K562 (cell line): Measurements from ENCODE around the gene PRRT1. TPM values are rescaled to one million over a fixed set of nuclear protein-coding genes. Genes with fewer than 3 reads are reported as not detected.

Source experiments
- ATAC-seq: fragments of 200-7000 bp; cut with Tn5 transposase; 3 replicates; pipeline ENCODE4 v1.9.1; 2020; ENCODE audit warnings: moderate library complexity
- BruUV-seq: library from RNA; stranded (reverse); fragments of 400-500 nt; replicated peaks from 2 replicates; lab custom pipeline; 2021; lab: Mats Ljungman, UMichigan
- CTCF ChIA-PET: fragments of 300-600 bp; formaldehyde crosslinking; extraction: SDS; loops from one replicate; lab custom pipeline; 2021; ENCODE audit warnings: low intra/inter-chr PET ratio; lab: Yijun Ruan, JAX
- POLR2A ChIA-PET: fragments of 300-600, 350-650 bp; sonication (Branson Sonifier 250); formaldehyde crosslinking; extraction: SDS; loops from one replicate; lab custom pipeline; 2021; ENCODE audit warnings: antibody characterized with exemption, inconsistent platforms; lab: Yijun Ruan, JAX
- DNase-seq, 4 experiments: peaks; one replicate each; pipeline versions ENCODE4 v3.0.0 to v3.0.0-alpha.2; 2011 to 2018; ENCODE audit warnings: low spot score in 3 of 4, mixed read lengths in 3 of 4; ENCODE audit errors: extremely low read depth in 1 of 4
- FAIRE-seq: peaks from 2 replicates; lab custom pipeline; 2011; peaks lifted over from hg19 to GRCh38; lab: Jason Lieb, UNC
- H2AFZ ChIP-seq: 2 replicates; pipeline ENCODE4 v1.6.0; 2011; ENCODE audit warnings: low read depth, low read length, control low read depth, inconsistent platforms
- H3K27ac ChIP-seq: fragments of 200-600 bp; 3 replicates; pipeline ENCODE4 v1.8.0; 2011; ENCODE audit warnings: low read depth, mild to moderate bottlenecking, control low read depth, inconsistent platforms, low read length, moderate library complexity, mixed read lengths; ENCODE audit errors: extremely low read depth
- H3K27me3 ChIP-seq, 2 experiments: fragments of 300-600 bp in 1 of 2; 2 replicates in 1 of 2; 3 replicates in 1 of 2; pipeline versions ENCODE4 v1.6.0 to v1.8.0; 2011; ENCODE audit warnings: inconsistent platforms in 2 of 2, low read length in 2 of 2, mild to moderate bottlenecking in 1 of 2, mixed read lengths in 1 of 2, moderate library complexity in 1 of 2; ENCODE audit not compliant: control insufficient read depth in 2 of 2, insufficient read depth in 2 of 2
- H3K36me3 ChIP-seq: fragments of 300-600 bp; 3 replicates; pipeline ENCODE4 v1.8.0; 2011; ENCODE audit warnings: mild to moderate bottlenecking, low read length, inconsistent platforms; ENCODE audit not compliant: control insufficient read depth, insufficient read depth
- H3K4me1 ChIP-seq, 2 experiments: fragments of 200-600 bp in 1 of 2; replicated peaks in 1 of 2; 2 replicates in 1 of 2; 3 replicates in 1 of 2; pipeline versions ENCODE4 v1.5.1 to v1.8.0; 2011; ENCODE audit warnings: inconsistent platforms in 2 of 2, low read length in 2 of 2, mild to moderate bottlenecking in 1 of 2, mixed read lengths in 1 of 2, moderate library complexity in 1 of 2; ENCODE audit not compliant: control insufficient read depth in 2 of 2, insufficient read depth in 2 of 2
- H3K4me2 ChIP-seq: 2 replicates; pipeline ENCODE4 v1.6.1; 2011; ENCODE audit warnings: low read length, control low read depth, inconsistent platforms, mixed read lengths; ENCODE audit not compliant: insufficient read depth
- H3K4me3 ChIP-seq: fragments of 200-600 bp; sonication (generic), shearing (Covaris generic); 2 replicates; pipeline ENCODE4 v1.5.1; 2016; ENCODE audit warnings: control low read depth, inconsistent platforms
- H3K79me2 ChIP-seq: fragments of 200-600 bp; 3 replicates; pipeline ENCODE4 v1.8.0; 2011; ENCODE audit warnings: low read length, inconsistent platforms; ENCODE audit not compliant: control insufficient read depth, insufficient read depth
- H3K9ac ChIP-seq, 2 experiments: 2 replicates each; pipeline versions ENCODE4 v1.6.0 to v1.6.1; 2011; ENCODE audit warnings: low read depth in 2 of 2, low read length in 2 of 2, control low read depth in 1 of 2, inconsistent platforms in 1 of 2, mild to moderate bottlenecking in 1 of 2, mixed read lengths in 1 of 2; ENCODE audit not compliant: insufficient read depth in 1 of 2
- H3K9me1 ChIP-seq: one replicate; pipeline ENCODE4 v1.6.0; 2011; ENCODE audit warnings: inconsistent platforms, mild to moderate bottlenecking, low read length, moderate library complexity; ENCODE audit not compliant: control insufficient read depth, insufficient read depth
- H3K9me3 ChIP-seq: replicated peaks from 2 replicates; pipeline ENCODE4 v1.5.1; 2011; ENCODE audit warnings: low read depth, low read length, inconsistent platforms; ENCODE audit not compliant: control insufficient read depth, insufficient read depth
- H4K20me1 ChIP-seq: replicated peaks from 2 replicates; pipeline ENCODE4 v1.6.1; 2011; ENCODE audit warnings: low read length, inconsistent platforms, mixed read lengths; ENCODE audit not compliant: control insufficient read depth, insufficient read depth
- WGBS: fragments of 100-300 bp; shearing (Covaris generic); methylation state at CpG from one replicate; pipeline ENCODE4 v1.1.6; 2016; ENCODE audit warnings: low coverage, mixed read lengths; ENCODE audit not compliant: insufficient coverage; ENCODE audit errors: missing lambda C conversion rate; 5-methylcytosine and 5-hydroxymethylcytosine counted together
- in situ Hi-C: fragments of 300-500 bp; cut with MboI; formaldehyde crosslinking; loops from 4 replicates; pipeline ENCODE4 v1.15.0; 2018; ENCODE audit warnings: inconsistent platforms, mixed read lengths
- intact Hi-C: fragments of 100-400 bp; cut with micrococcal nuclease; formaldehyde crosslinking; loops from 2 replicates; pipeline ENCODE4 v1.14.2; 2022
- polyA plus RNA-seq, 8 experiments: library from polyadenylated mRNA; depleted of rRNA in 4 of 8; stranded (reverse) in 5 of 8; unstranded in 3 of 8; fragments of >200 nt; fragmentation: Nextera tagmentation in 2 of 8; fragmentation: Illumina TruSeq in 1 of 8; extraction: Ambion mirVana in 2 of 8; extraction: Trizol in 1 of 8; gene quantifications; 2 replicates each; pipeline versions ENCODE4 v1.2.1 to v1.2.3, GENCODE V29; 2011 to 2014; ENCODE audit warnings: inconsistent platforms in 1 of 8, missing spikeins in 1 of 8
- total RNA-seq, 7 experiments: library from RNA; depleted of rRNA in 6 of 7; stranded (reverse); fragments of >200 nt in 6 of 7; fragmentation: Illumina TruSeq in 2 of 7; extraction: Trizol in 2 of 7; gene quantifications; 2 replicates each; pipeline versions ENCODE4 v1.2.1 to v1.2.3, GENCODE V29; 2011 to 2021; ENCODE audit warnings: low replicate concordance in 1 of 7
- TF ChIP-seq, protein P1 (sequence below): fragments of 250-450 bp; sonication (Bioruptor Pico); IDR thresholded peaks from 2 replicates; pipeline ENCODE4 v1.4.0; 2020; ENCODE audit warnings: mild to moderate bottlenecking, moderate library complexity

Gene PRRT1
- total and polyA plus RNA-seq, 9 of the 15 experiments (the other 6 are each of a cell fraction or from before 2014, with no cell fraction given), result 0.14 to 3.5 (median 0.41) TPM

DNA sequence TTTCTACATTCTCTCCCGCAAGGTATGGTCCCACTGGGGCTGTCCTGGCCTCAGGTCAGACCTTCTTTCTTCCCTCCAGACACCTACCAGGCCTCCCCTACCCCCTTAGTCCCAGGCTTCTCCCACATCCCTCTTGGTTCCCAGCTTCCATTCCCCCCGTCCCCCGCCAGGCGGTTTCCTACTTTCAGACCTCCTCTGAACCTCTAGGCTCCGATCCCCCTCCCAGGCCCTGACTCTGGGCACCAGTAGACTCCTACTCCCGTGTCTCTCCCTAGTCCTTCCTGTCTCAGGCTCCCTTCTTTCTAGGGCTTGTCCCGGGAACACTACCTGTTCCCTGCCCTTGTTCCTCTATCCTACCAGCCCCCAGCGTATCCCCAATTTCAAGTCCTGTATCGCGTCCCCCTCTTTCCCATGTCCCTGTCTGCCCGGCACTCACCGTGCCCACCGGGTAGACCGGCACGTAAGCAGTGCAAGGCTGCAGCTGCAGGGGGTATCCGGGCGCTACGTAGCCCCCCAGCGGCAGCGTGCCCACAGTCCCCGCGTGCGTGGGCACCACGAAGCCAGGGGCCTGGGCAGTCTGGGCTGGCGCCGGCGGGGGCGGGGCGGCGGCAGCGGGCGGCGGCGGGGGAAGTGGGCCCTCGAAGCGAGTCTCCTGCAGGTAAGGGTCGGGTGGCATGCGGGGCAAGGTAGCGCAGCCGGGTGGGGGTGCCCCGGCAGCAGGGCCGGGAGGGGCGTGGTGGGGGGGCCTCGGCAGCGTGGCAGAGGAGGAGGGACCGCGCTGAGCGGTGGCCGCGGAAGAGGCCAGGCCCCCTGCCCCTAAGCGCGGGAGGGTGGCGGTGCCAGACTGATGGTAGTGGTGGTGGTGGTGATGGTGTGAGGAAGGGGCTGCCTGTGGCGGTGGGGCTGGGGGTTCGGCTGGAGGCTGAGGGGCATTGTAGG is 1.5 kb downstream of the PRRT1 start:
- H3K9me3 ChIP-seq, result no peaks in the 10 kb centered on the region
- FAIRE-seq, result no peak
- no peak overlapping the region for H3K4me2 ChIP-seq
- no peaks in the 10 kb centered on the region for H3K27me3 ChIP-seq
- no peak overlapping the region for H3K4me3 ChIP-seq
- peaks cover 28 to 55% of the 10 kb centered on the region in 2 experiments for H3K4me1 ChIP-seq
- in situ Hi-C loops, result no loop called here
- ATAC-seq, result no peak
- H3K27ac ChIP-seq, result no peak overlapping the region
- BruUV-seq, result no TSS peak
- ChIA-PET CTCF (no interaction called here), POLR2A (no interaction called here)
- H3K36me3 ChIP-seq, result peaks cover under 1% of the 10 kb centered on the region; the same call in 2 of the 3 replicates
- H4K20me1 ChIP-seq, result no peaks in the 10 kb centered on the region
- DNase-seq, result no peak
- no peak overlapping the region for H2AFZ ChIP-seq
- peaks cover 30% of the 10 kb centered on the region for H3K79me2 ChIP-seq
- no peaks in the 10 kb centered on the region for H3K9me1 ChIP-seq
- intact Hi-C loops, result no loop called here
- WGBS, result 86% methylated on average over 27 of the region's 55 CpGs
- no peak overlapping the region for H3K9ac ChIP-seq
- TF ChIP-seq, protein P1, sequence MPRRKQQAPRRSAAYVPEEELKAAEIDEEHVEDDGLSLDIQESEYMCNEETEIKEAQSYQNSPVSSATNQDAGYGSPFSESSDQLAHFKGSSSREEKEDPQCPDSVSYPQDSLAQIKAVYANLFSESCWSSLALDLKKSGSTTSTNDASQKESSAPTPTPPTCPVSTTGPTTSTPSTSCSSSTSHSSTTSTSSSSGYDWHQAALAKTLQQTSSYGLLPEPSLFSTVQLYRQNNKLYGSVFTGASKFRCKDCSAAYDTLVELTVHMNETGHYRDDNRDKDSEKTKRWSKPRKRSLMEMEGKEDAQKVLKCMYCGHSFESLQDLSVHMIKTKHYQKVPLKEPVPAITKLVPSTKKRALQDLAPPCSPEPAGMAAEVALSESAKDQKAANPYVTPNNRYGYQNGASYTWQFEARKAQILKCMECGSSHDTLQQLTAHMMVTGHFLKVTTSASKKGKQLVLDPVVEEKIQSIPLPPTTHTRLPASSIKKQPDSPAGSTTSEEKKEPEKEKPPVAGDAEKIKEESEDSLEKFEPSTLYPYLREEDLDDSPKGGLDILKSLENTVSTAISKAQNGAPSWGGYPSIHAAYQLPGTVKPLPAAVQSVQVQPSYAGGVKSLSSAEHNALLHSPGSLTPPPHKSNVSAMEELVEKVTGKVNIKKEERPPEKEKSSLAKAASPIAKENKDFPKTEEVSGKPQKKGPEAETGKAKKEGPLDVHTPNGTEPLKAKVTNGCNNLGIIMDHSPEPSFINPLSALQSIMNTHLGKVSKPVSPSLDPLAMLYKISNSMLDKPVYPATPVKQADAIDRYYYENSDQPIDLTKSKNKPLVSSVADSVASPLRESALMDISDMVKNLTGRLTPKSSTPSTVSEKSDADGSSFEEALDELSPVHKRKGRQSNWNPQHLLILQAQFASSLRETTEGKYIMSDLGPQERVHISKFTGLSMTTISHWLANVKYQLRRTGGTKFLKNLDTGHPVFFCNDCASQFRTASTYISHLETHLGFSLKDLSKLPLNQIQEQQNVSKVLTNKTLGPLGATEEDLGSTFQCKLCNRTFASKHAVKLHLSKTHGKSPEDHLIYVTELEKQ (CRISPR knock-in tag), result no peak
- TF ChIP-seq, all 486 proteins: peak for 0
